Mucosa of descending colon (tissue), 3 donors: ENCODE results near the gene TSHB. TPM values are rescaled to one million over a fixed set of nuclear protein-coding genes. Genes with fewer than 3 reads are reported as not detected.
A peak's percentile ranks its signal among the peaks of the same experiment; 100 is the strongest.

ENCODE experiments used
- ATAC-seq: fragments of 200-7000 bp; cut with Tn5 transposase; one replicate; pipeline ENCODE4 v1.9.1; 2020; ENCODE audit warnings: mild to moderate bottlenecking, moderate library complexity
- DNase-seq, 3 donors: peaks; one replicate each; pipeline ENCODE4 v3.0.0-alpha.2; 2020
- H3K36me3 ChIP-seq: fragments of 200-600 bp; one replicate; pipeline ENCODE4 v1.8.0; 2021; ENCODE audit warnings: low read depth, mild to moderate bottlenecking
- H3K4me1 ChIP-seq: fragments of 200-600 bp; one replicate; pipeline ENCODE4 v1.8.0; 2021; ENCODE audit warnings: low read depth, mild to moderate bottlenecking
- H3K4me3 ChIP-seq: fragments of 200-600 bp; one replicate; pipeline ENCODE4 v1.8.0; 2021; ENCODE audit warnings: mild to moderate bottlenecking
- H3K9me3 ChIP-seq: fragments of 200-600 bp; one replicate; pipeline ENCODE4 v1.8.0; 2021; ENCODE audit warnings: mild to moderate bottlenecking
- intact Hi-C, 2 donors: fragments of 100-400 bp; cut with DNase I in 1 of 2; cut with micrococcal nuclease in 1 of 2; formaldehyde crosslinking; loops; one replicate each; pipeline versions ENCODE4 v1.11.0 to v1.11.1; 2022; cut with DNase I, micrococcal nuclease
- total RNA-seq, 3 donors: library from RNA; stranded (reverse); fragmentation: NEBNext Ultra II Directional in 2 of 3; extraction: Animal tissue kit (Norgen Biotek cat#: 25700) in 2 of 3; gene quantifications; one replicate each; pipeline versions ENCODE4 v1.2.1 to v1.2.4, GENCODE V29; 2021 to 2023
- TF ChIP-seq, protein P1 (sequence below): fragments of 200-600 bp; IDR thresholded peaks from one replicate; pipeline ENCODE4 v1.8.0; 2022; ENCODE audit warnings: antibody characterized with exemption, mild to moderate bottlenecking
- donor health status: DM: no; HTN: no; CAD: no; lungs with moderate emphysema.
- donor health status: DM: no; HTN: no; CAD: no.
- donor health status: DM: no; HTN: yes; CAD: no.

Gene TSHB
- total RNA-seq, 3 donors from 2014 or later = not detected

DNA sequence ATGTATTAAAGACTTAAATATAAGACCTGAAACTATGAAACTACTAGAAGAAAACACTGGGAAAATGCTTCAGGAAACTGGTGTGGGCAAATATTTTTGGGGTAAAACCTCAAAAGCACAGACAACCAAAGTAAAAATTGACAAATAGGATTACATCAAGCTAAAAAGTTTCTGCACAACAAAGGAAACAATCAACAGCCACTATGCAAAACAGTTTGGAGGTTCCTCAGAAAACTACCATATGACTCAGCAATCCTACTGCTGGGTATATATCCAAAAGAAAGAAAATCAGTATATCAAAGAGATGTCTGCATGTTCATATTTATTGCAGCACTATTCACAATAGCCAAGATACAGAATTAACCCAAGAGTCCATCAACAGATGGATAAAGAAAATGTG lies 17.1 kb downstream of the TSHB start:
- no peak for ATAC-seq
- no peaks in the 10 kb centered on the region for H3K4me1 ChIP-seq
- no peaks in the 10 kb centered on the region for H3K9me3 ChIP-seq
- no peaks in the 10 kb centered on the region for H3K36me3 ChIP-seq
- TF ChIP-seq, protein P1, sequence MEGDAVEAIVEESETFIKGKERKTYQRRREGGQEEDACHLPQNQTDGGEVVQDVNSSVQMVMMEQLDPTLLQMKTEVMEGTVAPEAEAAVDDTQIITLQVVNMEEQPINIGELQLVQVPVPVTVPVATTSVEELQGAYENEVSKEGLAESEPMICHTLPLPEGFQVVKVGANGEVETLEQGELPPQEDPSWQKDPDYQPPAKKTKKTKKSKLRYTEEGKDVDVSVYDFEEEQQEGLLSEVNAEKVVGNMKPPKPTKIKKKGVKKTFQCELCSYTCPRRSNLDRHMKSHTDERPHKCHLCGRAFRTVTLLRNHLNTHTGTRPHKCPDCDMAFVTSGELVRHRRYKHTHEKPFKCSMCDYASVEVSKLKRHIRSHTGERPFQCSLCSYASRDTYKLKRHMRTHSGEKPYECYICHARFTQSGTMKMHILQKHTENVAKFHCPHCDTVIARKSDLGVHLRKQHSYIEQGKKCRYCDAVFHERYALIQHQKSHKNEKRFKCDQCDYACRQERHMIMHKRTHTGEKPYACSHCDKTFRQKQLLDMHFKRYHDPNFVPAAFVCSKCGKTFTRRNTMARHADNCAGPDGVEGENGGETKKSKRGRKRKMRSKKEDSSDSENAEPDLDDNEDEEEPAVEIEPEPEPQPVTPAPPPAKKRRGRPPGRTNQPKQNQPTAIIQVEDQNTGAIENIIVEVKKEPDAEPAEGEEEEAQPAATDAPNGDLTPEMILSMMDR = no peak
- no peak for DNase-seq
- intact Hi-C loops = no loop called here
- no peak overlapping the region for H3K4me3 ChIP-seq

DNA sequence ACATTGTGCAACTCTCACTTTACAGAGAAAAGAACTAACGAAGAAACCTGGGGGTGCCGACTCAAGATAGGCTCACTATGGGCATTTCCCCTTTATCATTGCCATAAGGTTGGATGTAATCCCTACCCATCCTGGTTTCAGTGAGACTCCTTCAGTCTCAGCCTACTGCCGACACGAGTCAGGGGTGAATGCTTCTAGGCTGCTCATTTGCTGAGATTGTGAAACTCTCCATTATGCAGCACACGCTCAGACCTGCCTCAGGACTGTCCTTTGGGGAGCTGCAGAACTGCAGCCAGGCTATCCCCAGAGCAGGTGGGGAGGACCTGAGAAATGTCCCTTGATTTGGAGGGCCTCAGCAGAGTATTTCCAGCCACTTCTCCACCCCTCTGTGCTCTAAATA lies 22.2 kb downstream of the TSHB start:
- Histone ChIP-seq H3K4me3 (no peak overlapping the region), H3K4me1 (no peaks in the 10 kb centered on the region), H3K36me3 (no peaks in the 10 kb centered on the region), H3K9me3 (no peaks in the 10 kb centered on the region)
- TF ChIP-seq, protein P1 = no peak
- intact Hi-C loops = no loop called here
- ATAC-seq (no peak), DNase-seq (no peak)

DNA sequence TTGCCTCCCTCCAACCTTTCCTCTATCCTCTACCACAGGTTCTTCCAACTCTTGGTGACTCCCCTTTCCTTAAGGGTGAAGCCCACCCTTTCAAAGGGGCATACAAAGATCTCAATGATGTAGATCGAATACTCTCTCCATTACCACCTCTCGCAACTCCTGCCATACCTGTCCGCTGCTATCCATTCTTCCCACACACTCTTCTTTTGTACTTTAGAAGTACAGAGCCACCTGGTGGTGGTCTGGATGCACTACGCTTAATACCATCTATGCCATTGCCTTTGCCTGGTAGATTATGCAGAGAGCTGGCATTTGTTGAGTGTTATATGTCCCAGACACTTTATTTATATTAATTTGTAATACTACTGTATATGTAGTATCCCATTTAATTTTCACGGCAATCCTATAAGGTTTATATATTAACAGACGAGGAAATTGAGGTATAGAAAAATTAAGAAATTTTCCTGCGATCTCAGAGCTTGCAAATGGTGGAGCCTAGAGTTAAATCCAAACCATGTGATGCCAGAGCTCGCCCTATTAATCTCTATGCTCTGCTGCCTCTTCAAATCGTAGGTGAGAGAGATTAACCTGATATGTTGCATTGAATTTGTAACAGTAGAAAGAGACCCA lies 22.9 kb downstream of the TSHB start:
- no peak overlapping the region for H3K4me3 ChIP-seq
- H3K4me1 ChIP-seq = no peaks in the 10 kb centered on the region
- intact Hi-C loops = no loop called here
- peak in 1 of 3 donors; percentile 84 for DNase-seq
- no peaks in the 10 kb centered on the region for H3K36me3 ChIP-seq
- TF ChIP-seq, protein P1 = peak; percentile 65
- peak; percentile 94 for ATAC-seq
- H3K9me3 ChIP-seq = no peaks in the 10 kb centered on the region

DNA sequence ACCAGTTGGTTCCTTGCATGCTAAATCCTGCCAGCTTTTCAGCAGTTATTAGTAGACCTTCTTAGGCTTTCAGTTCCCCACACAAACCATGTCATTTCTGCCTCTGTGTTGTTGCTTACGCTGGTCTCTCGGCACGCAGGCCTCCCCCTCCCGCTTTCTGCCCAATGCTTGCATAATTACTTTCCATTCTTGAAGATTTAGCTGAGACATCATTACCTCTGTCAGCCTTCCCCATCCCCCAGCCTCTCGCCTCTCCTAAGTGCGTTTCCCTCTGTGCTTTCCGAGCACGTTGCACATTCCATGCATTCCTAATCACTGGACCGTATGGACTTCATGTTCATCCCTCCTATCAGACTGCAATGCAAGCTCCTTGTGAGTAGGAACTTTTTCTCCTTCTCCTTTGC lies 26.8 kb downstream of the TSHB start:
- Histone ChIP-seq H3K4me1 (no peaks in the 10 kb centered on the region), H3K4me3 (no peak overlapping the region), H3K9me3 (no peaks in the 10 kb centered on the region), H3K36me3 (no peaks in the 10 kb centered on the region)
- DNase-seq (peak in 2 of 3 donors; percentile 36 to 46), ATAC-seq (peak; percentile 47)
- intact Hi-C loops = no loop called here
- TF ChIP-seq, protein P1 = no peak

DNA sequence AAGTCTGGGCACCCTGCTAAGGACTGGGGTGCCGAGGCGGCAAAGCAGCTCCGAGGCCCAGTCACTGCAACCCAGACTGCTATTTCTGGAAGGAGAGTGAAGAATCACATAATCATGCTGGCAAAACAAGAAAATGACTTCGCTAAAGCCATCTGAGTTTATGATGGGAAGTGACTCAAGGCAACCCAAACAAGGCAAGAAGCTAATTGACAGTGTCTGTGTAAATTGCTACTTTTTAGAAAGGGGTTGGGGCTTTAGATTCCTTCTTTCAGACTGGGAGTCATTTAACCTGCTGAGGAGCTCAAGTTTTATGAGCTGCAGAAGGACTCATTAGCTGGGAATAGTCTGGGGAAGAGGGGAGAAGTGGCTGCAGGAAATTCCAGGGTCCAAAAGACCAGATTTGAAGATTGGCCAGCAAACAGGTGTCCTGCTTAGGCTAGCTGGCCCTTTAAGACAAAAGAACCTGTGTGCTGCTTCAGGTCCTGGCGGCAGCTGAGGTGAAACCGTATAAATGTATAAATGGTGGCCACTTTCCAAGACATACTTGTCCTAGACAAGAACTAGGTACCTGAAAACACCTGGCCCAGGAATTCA lies 28.1 kb downstream of the TSHB start:
- Histone ChIP-seq H3K36me3 (no peaks in the 10 kb centered on the region), H3K4me1 (peaks cover 4% of the 10 kb centered on the region), H3K4me3 (no peak overlapping the region), H3K9me3 (no peaks in the 10 kb centered on the region)
- DNase-seq (no peak), ATAC-seq (peak; percentile 51)
- TF ChIP-seq, protein P1 = no peak
- intact Hi-C loops = no loop called here
